Activated CD8-positive, alpha-beta memory T cell treated with anti-CD3 and anti-CD28 coated beads, Interleukin-2, amount 50 U/mL, for 48 hours (primary cell): Measurements from ENCODE around the gene GPAT2.
"Not testable (repeated sequence)": the region's sequence is repeated elsewhere in the genome, so short reads cannot be mapped to it uniquely, and the experiment has no call there.

Experiments
- DNase-seq: peaks from one replicate; pipeline ENCODE4 v3.0.0-alpha.2; 2020

The GPAT2 gene, protein sequence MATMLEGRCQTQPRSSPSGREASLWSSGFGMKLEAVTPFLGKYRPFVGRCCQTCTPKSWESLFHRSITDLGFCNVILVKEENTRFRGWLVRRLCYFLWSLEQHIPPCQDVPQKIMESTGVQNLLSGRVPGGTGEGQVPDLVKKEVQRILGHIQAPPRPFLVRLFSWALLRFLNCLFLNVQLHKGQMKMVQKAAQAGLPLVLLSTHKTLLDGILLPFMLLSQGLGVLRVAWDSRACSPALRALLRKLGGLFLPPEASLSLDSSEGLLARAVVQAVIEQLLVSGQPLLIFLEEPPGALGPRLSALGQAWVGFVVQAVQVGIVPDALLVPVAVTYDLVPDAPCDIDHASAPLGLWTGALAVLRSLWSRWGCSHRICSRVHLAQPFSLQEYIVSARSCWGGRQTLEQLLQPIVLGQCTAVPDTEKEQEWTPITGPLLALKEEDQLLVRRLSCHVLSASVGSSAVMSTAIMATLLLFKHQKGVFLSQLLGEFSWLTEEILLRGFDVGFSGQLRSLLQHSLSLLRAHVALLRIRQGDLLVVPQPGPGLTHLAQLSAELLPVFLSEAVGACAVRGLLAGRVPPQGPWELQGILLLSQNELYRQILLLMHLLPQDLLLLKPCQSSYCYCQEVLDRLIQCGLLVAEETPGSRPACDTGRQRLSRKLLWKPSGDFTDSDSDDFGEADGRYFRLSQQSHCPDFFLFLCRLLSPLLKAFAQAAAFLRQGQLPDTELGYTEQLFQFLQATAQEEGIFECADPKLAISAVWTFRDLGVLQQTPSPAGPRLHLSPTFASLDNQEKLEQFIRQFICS

DNA sequence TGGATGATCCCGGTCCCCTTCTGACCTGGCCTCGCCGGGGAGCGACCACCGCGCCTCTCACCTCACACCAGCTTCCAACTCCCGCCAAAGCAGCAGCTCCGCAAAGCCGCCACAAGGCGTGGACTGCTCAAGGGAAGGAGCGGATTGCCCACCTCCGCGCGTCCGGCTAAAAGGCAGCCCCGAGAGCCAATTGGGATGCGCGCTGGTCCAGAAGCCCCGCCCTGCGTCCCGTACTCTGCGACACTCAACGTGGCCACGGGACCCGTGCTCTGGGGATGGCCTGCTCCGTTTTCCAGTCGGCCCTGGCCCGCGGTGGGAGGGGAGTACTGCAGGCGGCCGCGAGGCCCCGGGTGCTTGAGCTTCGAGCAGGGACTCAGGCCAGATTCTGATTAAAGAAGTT is at the start of gene GPAT2:
TSS of gene GPAT2 (minus strand) at position 125 of the 400 bp plus-strand sequence. CDS start 2,557 bp downstream, outside the sequence.
- not testable (repeated sequence) for DNase-seq

DNA sequence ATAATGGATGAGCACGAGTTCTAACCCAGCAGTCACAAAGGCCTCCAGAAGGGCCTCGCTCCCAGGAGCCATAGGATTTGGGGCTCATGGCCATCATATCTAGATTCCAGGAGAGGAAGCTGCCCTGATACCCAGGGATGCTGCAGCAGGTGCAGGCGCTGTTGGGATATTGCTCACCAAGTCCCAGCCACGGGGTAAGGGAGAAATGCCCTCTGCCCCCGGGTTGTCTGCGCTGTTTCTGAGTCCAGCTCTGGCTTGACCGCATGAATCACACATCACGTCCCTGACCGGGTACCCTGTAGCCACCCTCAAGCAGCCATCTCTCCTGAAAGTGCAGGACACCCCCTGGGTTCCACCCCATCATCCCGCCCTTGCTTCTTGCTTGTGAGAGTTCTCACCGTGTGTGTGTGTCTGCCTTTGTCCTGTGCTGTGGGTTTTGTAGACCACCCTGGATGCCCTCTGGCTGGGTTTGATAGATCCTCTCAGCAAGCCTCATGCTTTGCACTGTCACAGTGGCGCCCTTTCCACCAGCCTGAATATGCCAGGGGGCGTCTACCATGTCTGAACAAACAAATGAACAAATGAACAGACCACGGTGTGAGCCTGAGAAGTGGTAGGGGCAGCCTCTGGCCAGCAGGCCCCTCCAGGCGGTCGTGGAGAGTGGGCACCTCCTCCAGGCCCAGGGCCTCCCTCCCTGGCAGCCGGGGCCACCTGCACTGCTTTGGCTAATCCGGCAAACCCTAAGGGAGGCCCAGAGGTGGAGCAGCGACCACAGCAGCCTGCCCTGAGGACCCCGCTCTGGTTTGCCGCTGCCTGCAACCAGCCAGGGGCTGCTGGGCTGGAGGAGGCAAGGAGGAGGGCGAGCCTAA is 49.5 kb upstream of the GPAT2 start:
- no peak for DNase-seq

GRCh38 chr2:96083064-96083939 is 48.6 kb upstream of the GPAT2 start:
- DNase-seq: no peak

DNA sequence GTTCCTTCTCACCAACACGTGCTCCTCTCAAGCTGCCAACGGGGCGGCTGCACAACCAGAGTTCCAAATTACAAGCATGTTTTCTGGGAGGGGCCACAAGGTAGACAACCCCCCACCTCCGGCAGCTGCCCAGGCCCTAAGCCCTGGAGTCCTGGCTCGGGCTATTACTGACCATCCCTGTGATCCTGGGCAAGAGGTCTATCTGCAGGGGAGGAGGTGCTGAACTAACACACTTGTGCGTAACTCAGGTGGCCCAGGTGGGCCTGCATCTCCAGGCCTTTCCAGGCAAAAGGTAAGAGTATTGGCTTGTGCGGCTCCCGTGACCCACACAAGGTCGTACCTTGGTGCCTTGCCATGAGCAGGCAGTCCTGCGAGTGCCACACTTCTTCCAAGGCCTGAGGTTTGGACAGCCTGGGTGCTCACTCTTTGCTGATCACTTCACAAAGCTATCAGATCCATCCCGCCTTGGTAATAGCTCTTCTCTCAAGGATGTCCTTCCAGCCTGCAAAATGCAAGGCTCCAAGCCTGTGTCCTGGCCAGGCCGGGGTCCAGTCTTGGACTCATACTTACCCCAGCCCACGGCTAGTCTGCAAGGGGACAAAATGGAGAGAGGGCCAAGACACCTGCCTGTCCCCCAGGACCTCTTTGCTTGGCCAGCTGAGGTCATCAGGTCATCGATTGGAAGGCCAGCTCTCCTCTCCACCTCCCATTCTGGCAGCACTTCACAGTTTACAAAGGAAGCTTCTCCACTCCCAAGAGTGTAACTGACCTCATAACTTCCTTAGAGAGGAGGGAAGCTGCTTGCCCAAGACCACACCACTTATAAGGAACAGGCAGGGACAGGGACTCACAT is 47.7 kb upstream of the GPAT2 start:
- no peak for DNase-seq

- no peak for DNase-seq
These were observed 46.3 kb upstream of the GPAT2 start for GRCh38 chr2:96081042-96081441.

- DNase-seq: no peak
These were observed 40.6 kb upstream of the GPAT2 start for GRCh38 chr2:96075199-96075771.

DNA sequence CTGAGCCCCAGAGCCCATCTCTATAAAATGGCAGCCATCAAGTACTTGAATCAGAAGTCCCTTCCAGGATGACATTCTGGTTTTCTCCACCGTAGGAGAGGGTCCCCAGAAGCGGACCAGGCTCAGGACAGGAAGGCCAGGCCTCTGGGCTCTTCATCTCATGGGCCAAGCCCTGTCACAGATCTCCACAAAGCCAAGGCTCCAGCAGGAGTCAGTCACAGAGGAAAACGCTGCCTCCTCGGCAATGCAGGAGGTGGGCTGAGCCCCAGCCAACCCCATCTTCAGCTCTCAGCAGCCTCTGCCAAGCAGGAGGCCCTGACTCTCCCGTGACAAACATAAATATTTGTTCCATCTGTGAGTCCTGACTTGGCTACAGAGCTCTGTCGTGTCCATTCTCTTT is 39.4 kb upstream of the GPAT2 start:
- DNase-seq: no peak

DNA sequence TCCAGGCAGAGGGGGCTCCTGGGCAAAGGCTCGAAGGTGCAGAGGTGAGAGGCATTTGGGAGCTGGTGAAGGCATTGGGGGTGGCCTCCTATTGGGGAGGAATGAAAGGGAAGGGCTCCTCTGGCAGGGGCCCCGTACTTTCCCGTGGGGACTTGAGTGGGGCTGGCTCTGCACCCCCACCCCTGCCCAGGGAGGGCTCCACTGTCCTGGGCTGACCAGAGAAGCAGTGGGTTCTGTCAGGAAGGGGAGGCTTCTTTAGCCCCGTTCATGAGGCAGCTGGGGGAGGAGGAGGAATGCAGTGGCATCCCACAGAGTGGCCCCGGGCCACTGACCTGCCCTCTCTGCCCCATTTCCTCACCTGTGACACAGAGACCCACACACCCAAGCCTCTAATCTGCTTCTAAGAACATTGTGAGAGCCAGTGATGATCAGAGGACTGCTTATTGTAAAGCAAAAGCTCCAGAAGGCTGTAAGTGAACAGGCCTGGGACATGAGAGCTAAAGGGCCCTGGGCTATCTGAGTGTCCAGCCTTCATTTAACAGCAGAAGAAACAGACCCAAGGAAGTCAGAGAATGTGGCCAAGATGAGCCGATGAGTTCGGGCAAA is 38.6 kb upstream of the GPAT2 start:
- no peak for DNase-seq

- DNase-seq: no peak
These were observed 38.0 kb upstream of the GPAT2 start for GRCh38 chr2:96072746-96073145.

DNA sequence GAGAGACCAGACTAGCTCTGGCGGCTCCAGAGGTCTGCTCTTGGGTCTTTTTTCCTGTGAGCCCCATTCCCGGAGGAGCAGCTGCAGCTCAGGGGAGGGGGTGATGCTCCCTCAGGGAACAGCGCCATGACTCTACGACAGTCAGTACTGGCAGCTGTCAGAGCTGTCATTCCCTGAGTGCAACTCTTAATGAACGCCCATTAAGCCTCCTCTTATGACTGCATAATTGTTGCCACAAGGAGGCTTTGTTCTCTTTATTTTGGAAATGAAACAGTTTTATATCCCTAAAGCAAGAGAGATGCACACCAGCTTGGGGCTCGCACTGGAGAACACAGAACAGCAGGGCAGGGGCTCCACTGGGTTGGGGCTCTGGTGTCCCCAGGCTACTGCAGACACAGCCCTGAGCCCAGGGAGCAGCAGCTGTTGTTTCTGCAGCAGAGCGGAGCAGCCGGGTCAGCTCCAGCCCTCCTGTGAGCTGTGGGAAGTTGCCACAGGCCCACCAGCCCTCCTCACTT is 37.3 kb upstream of the GPAT2 start:
- DNase-seq: not testable (repeated sequence)

- DNase-seq: not testable (repeated sequence)
These were observed 36.6 kb upstream of the GPAT2 start for GRCh38 chr2:96071087-96071976.

GRCh38 chr2:96070351-96070750 is 35.6 kb upstream of the GPAT2 start:
- not testable (repeated sequence) for DNase-seq

DNA sequence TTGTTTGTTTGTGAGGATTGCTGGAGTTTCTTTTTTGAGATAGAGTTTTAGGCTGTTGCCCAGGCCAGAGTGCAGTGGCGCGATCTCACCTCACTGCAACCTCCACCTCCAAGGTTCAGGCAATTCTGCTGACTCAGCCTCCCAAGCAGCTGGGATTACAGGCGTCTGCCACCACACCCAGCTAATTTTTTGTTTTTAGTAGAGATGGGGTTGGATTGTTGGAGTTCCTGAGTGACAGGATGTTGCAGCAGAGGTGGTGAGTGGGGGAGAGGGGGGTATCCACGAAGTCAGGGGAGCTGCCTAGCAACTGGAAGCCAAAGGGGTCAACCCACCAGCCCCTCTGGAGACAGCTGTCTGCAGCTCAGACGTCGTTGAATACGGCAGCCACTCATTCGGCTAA is 35.2 kb upstream of the GPAT2 start:
- DNase-seq: not testable (repeated sequence)

- not testable (repeated sequence) for DNase-seq
These were observed 33.3 kb upstream of the GPAT2 start for GRCh38 chr2:96067902-96068581.

DNA sequence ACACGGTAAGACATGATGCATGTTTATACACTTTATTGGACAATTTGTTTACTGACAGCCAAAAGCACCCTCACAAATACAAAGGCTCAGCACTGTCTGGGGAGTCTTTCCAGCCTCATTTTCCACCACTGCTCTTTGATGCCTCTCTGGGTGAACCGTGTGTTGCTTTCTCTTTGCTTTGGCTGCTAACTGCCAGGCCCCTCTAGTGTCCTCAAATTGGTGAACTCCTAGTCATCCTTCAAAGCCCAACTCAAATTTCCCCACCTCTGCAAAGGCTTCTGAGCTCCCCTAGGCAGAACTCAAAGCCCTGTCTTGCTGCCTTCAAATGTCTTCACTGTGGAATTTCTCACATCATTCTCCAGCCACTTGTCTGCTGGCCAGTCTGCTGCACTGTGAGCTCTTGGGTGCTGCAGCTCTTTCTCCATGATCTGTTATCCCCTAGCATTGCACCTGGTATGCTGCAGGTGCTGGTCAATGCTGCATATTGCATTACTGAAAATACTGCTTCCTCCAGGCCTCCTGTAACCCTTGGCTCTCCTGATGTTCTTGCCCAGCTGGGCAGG is 32.5 kb upstream of the GPAT2 start:
- DNase-seq: not testable (repeated sequence)

GRCh38 chr2:96066511-96066910 is 31.8 kb upstream of the GPAT2 start:
- DNase-seq: not testable (repeated sequence)

GRCh38 chr2:96065954-96066353 is 31.2 kb upstream of the GPAT2 start:
- DNase-seq: peak; percentile 47
